Upper lobe of left lung (tissue), 6 donors: ENCODE measurements around the gene LRPAP1. TPM values are rescaled to one million over a fixed set of nuclear protein-coding genes. Genes with fewer than 3 reads are reported as not detected.
"Not testable (repeated sequence)": the region's sequence is repeated elsewhere in the genome, so short reads cannot be mapped to it uniquely, and the experiment has no call there.

Source experiments
- ATAC-seq, 2 donors: fragments of 200-7000 bp; cut with Tn5 transposase; one replicate each; pipeline ENCODE4 v1.9.1; 2022; ENCODE audit warnings: mild to moderate bottlenecking in 2 of 2, moderate library complexity in 2 of 2; ENCODE audit not compliant: low FRiP score in 2 of 2
- DNase-seq, 2 donors: peaks; one replicate each; pipeline ENCODE4 v3.0.0-alpha.2; 2019 to 2020
- H3K27ac ChIP-seq, 4 donors: fragments of 200-600 bp; sonication (generic); one replicate each; pipeline ENCODE4 v1.5.1; 2016 to 2019
- H3K27me3 ChIP-seq, 4 donors: fragments of 200-600 bp; sonication (generic); one replicate each; pipeline ENCODE4 v1.5.1; 2017 to 2019
- H3K36me3 ChIP-seq, 4 donors: fragments of 200-600 bp; sonication (generic); one replicate each; pipeline ENCODE4 v1.5.1; 2016 to 2019
- H3K4me1 ChIP-seq, 4 donors: fragments of 200-600 bp; sonication (generic); one replicate each; pipeline ENCODE4 v1.5.1; 2018 to 2019
- H3K4me3 ChIP-seq, 4 donors: fragments of 200-600 bp; sonication (generic); one replicate each; pipeline ENCODE4 v1.5.1; 2017 to 2019; ENCODE audit warnings: mild to moderate bottlenecking in 2 of 4, moderate library complexity in 1 of 4
- H3K9me3 ChIP-seq, 4 donors: fragments of 200-600 bp; sonication (generic); one replicate each; pipeline ENCODE4 v1.5.1; 2018 to 2019
- EP300 ChIP-seq, 4 donors: sonication (generic); formaldehyde crosslinking; IDR thresholded peaks; one replicate each; pipeline ENCODE4 v1.5.1; 2017; ENCODE audit warnings: antibody characterized with exemption in 4 of 4, control low read depth in 2 of 4
- POLR2A ChIP-seq, 4 donors: fragments of 450-650 bp; IDR thresholded peaks; one replicate each; pipeline ENCODE4 v1.5.1; 2016 to 2017; ENCODE audit warnings: antibody characterized with exemption in 4 of 4, mild to moderate bottlenecking in 2 of 4
- POLR2AphosphoS5 ChIP-seq, 2 donors: sonication (generic); formaldehyde crosslinking; IDR thresholded peaks; one replicate each; pipeline ENCODE4 v1.5.1; 2017; ENCODE audit warnings: antibody characterized with exemption in 2 of 2
- WGBS, 2 donors: methylation state at CpG; one replicate each; pipeline ENCODE4 v1.1.5; 2017 to 2018; 5-methylcytosine and 5-hydroxymethylcytosine counted together
- total RNA-seq, 6 donors: library from RNA; depleted of rRNA in 4 of 6; stranded (reverse); fragments of >200 nt in 4 of 6; gene quantifications; one replicate each; pipeline versions ENCODE4 v1.1.0 to v1.2.1, GENCODE V29; 2016 to 2021
- TF ChIP-seq, protein P1 (sequence below), 6 experiments: fragments of 450-650 bp in 4 of 6; fragments of 200-600 bp in 2 of 6; sonication (generic) in 2 of 6; IDR thresholded peaks; one replicate each; pipeline ENCODE4 v1.5.1; 2016 to 2019; ENCODE audit warnings: antibody characterized with exemption in 6 of 6
- donor health status: DM: no; HTN: no; CAD: no; lungs with moderate emphysema.
- donor health status: DM: no; HTN: yes; CAD: no; lungs with severe emphysema.

LRPAP1 gene
- total RNA-seq, 6 donors from 2014 or later: 98.5 to 267 (median 251) TPM

DNA sequence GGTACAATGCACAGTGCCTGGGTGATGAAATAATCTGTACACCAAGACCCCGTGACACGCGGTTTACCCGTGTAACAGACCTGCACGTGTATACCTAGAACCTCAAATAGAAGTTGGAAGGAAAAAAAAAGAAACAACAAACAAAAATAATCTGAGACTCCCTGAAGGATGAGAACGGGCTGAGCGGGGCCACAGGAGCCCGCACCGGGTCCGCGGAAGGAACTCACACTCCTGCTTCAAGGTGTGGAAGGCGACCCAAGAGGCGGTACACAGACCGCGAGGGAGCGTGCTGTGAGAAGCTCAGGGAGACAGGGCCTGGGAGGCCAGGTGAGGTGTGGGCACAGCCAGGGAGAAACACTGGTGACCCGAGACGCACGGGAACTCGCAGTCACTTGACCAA, 42.1 kb upstream of the LRPAP1 start:
- 86 to 88% methylated on average over 20 of the region's 20 CpGs for WGBS, 2 donors
- not testable (repeated sequence) for DNase-seq

DNA sequence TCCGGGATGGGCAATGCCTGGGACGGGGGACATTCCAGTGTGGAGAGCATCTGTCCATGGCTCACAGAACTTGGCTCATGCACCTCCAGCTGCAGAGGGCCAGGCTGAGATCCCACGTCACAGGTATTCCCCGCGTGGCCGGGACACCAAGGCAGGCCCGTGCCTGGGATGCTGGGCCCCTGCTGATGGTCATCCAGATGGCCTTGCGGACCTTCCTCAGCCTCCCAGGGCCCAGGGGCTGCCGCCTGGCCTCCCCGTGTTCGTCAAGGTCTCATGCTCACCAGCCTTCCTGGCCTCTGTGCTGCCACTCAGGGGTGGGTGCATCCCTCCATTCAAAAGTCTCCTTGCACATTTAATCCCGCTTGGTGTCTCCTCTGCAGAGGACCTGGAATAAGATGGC, 40.9 kb upstream of the LRPAP1 start:
- Histone ChIP-seq H3K4me1 (no peaks in the 10 kb centered on the region), H3K27ac (no peak overlapping the region), H3K4me3 (no peak overlapping the region), H3K36me3 (no peaks in the 10 kb centered on the region), H3K9me3 (no peaks in the 10 kb centered on the region), H3K27me3 (no peaks in the 10 kb centered on the region)
- TF ChIP-seq POLR2A (IDR thresholded peaks at IDR 0.05): no peak
- TF ChIP-seq, protein P1, sequence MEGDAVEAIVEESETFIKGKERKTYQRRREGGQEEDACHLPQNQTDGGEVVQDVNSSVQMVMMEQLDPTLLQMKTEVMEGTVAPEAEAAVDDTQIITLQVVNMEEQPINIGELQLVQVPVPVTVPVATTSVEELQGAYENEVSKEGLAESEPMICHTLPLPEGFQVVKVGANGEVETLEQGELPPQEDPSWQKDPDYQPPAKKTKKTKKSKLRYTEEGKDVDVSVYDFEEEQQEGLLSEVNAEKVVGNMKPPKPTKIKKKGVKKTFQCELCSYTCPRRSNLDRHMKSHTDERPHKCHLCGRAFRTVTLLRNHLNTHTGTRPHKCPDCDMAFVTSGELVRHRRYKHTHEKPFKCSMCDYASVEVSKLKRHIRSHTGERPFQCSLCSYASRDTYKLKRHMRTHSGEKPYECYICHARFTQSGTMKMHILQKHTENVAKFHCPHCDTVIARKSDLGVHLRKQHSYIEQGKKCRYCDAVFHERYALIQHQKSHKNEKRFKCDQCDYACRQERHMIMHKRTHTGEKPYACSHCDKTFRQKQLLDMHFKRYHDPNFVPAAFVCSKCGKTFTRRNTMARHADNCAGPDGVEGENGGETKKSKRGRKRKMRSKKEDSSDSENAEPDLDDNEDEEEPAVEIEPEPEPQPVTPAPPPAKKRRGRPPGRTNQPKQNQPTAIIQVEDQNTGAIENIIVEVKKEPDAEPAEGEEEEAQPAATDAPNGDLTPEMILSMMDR (IDR thresholded peaks at IDR 0.05): no peak
- TF ChIP-seq POLR2AphosphoS5 (IDR thresholded peaks at IDR 0.05): no peak
- TF ChIP-seq EP300 (IDR thresholded peaks at IDR 0.05): no peak
- DNase-seq (no peak), ATAC-seq (no peak)
- 88 to 91% methylated on average over 4 to 10 of the region's 12 CpGs for WGBS, 2 donors

More for the DNA sequence above, 42.1 kb upstream of the LRPAP1 start:
- H3K27ac ChIP-seq, ATAC-seq, H3K36me3 ChIP-seq, H3K27me3 ChIP-seq, H3K9me3 ChIP-seq, H3K4me3 ChIP-seq, H3K4me1 ChIP-seq: not testable (repeated sequence)

DNA sequence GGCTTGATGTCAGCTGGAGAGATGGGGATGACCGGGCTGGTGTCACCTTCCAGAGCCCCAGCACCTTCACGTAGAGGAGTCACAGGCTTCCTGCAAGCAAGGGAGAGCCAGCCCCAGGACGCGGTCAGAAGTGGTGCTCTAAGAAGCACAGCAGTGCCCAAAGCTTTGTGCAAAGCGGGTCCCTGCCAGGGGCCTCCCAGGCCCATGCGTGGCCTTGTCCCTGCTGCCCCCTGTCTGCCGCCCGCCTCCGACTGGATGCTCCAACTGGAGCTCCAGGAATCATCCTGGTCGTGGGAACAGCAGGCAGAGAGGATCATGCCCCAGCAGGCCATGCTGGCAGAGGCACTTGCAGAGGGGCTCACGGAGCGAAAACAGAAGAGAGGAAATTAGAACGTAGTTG, 40.1 kb upstream of the LRPAP1 start:
- no peaks in the 10 kb centered on the region for H3K4me1 ChIP-seq
- no peaks in the 10 kb centered on the region for H3K27me3 ChIP-seq
- H3K36me3 ChIP-seq: no peaks in the 10 kb centered on the region
- no peaks in the 10 kb centered on the region for H3K9me3 ChIP-seq
- no peak for TF ChIP-seq POLR2A (IDR thresholded peaks at IDR 0.05)
- TF ChIP-seq, protein P1 (IDR thresholded peaks at IDR 0.05): no peak
- no peak for TF ChIP-seq POLR2AphosphoS5 (IDR thresholded peaks at IDR 0.05)
- no peak for TF ChIP-seq EP300 (IDR thresholded peaks at IDR 0.05)
- 59 to 60% methylated on average over 5 to 13 of the region's 13 CpGs for whole genome bisulfite sequencing, 2 donors
- ATAC-seq (no peak), DNase-seq (no peak)
- H3K4me3 ChIP-seq: no peak overlapping the region
- H3K27ac ChIP-seq: no peak overlapping the region

DNA sequence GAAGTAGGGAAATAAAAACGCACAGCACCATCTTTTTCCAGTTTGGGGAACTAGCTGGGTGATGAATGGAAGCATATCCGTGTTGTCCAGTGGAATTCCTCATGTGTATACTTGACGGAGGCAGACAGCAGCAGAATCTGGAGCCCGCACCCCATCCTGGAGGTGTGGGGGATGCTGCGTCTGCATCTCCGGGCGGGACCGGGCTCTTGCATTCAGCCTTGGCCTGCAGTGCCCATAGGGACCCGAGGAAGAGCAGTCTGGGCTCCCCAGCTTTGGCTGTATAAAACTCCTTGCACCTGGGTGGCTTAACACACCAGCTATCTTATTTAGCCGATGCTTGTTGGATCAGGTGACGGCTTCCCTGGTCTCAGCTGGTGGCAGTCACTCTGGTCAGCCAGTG, 39.7 kb upstream of the LRPAP1 start:
- no peak for TF ChIP-seq POLR2AphosphoS5 (IDR thresholded peaks at IDR 0.05)
- no peak for TF ChIP-seq POLR2A (IDR thresholded peaks at IDR 0.05)
- TF ChIP-seq, protein P1 (IDR thresholded peaks at IDR 0.05): no peak
- TF ChIP-seq EP300 (IDR thresholded peaks at IDR 0.05): no peak
- H3K27me3 ChIP-seq: no peaks in the 10 kb centered on the region
- H3K27ac ChIP-seq: no peak overlapping the region
- no peaks in the 10 kb centered on the region for H3K36me3 ChIP-seq
- no peaks in the 10 kb centered on the region for H3K9me3 ChIP-seq
- WGBS, 2 donors: 68 to 86% methylated on average over 4 to 11 of the region's 11 CpGs
- H3K4me3 ChIP-seq: no peak overlapping the region
- DNase-seq (no peak), ATAC-seq (no peak)
- no peaks in the 10 kb centered on the region for H3K4me1 ChIP-seq

DNA sequence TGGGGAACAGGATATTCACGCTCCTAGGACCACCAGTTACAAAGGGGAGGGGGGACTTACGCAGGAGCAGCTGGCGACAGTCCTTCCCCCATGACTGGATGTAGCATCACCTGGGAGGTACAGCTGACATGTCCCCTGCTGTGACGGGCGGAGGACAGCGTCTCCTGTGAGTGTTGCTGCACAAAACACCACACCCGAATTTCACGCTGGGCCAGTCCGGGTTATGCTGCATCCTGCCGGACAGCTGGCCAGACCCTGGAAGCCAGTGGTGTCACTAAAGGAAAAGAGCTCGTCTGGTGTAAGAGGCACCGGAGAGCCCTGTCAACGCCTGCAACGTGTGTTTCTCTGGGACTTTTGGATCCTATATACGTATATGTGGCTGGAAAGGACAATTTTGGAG, 38.7 kb upstream of the LRPAP1 start:
- H3K36me3 ChIP-seq, H3K9me3 ChIP-seq, H3K4me3 ChIP-seq, DNase-seq, H3K27ac ChIP-seq, H3K27me3 ChIP-seq, H3K4me1 ChIP-seq, ATAC-seq: not testable (repeated sequence)
- WGBS, 2 donors: 52 to 67% methylated on average over 7 to 15 of the region's 15 CpGs

DNA sequence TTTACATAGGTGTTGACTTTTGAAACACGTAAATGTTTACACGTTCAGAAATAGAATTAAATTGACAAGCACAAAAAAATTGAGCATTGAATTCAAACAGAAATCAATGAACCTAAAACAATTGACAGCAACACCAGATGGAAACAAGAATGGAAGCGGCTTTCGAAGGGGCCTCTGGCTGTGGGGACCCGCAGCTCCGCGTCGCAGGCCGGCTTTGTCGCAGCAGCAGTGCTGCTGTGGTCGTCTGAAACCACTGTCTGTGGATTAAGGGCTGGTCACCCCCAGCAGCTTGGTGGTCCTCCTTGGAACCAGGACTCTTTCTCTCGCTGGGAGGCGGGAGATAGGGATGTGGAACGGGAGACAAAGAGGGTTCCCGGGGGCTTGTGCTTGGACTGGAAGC, 37.4 kb upstream of the LRPAP1 start:
- not testable (repeated sequence) for H3K4me3 ChIP-seq, DNase-seq, H3K9me3 ChIP-seq, H3K4me1 ChIP-seq, ATAC-seq, H3K36me3 ChIP-seq, H3K27ac ChIP-seq, H3K27me3 ChIP-seq
- 80% methylated on average over 12 of the region's 15 CpGs for WGBS, 2 donors

DNA sequence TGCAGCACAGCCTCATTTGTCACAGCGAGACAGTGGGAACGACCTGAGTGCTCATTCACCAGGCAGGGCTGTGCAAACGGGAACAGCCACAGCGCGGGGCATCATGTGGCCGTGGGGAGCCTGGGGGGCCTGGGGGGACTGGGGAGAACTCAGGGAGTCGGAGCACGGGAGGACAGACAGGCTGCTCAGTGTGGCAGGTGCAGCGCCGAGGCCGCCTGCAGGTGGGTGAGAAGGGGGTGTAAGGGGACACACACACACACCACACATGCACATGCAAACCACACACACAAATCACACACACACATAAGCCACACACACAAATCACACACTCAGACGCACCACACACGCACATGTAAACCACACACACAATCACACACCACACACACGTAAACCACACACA, 34.5 kb upstream of the LRPAP1 start:
- not testable (repeated sequence) for DNase-seq, H3K9me3 ChIP-seq, H3K4me1 ChIP-seq, H3K27ac ChIP-seq, H3K27me3 ChIP-seq, ATAC-seq, H3K36me3 ChIP-seq, H3K4me3 ChIP-seq
- 76 to 85% methylated on average over 3 to 11 of the region's 14 CpGs for WGBS, 2 donors

DNA sequence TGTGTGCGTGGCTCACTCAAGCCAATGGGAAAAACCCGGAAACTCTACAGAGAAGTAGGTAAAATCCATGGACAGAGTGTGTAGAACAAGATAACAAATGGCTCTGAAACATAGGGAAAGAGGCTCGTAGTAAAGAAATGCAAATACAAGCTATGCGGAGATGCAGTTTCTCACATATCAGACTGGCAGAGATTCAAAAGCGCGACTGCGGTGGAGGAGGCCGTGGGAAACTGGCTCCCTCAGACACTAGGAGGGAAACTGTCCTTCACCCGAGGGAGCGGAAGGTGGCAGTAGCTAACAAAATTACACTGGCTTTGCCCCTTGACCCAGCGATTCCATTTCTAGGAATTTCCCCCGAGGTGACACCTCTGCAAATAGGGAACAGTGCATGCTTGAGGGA, 34.1 kb upstream of the LRPAP1 start:
- not testable (repeated sequence) for H3K27ac ChIP-seq, H3K4me1 ChIP-seq, H3K36me3 ChIP-seq, ATAC-seq, DNase-seq, H3K4me3 ChIP-seq, H3K27me3 ChIP-seq, H3K9me3 ChIP-seq
- 29 to 48% methylated on average over 10 of the region's 12 CpGs for WGBS, 2 donors

DNA sequence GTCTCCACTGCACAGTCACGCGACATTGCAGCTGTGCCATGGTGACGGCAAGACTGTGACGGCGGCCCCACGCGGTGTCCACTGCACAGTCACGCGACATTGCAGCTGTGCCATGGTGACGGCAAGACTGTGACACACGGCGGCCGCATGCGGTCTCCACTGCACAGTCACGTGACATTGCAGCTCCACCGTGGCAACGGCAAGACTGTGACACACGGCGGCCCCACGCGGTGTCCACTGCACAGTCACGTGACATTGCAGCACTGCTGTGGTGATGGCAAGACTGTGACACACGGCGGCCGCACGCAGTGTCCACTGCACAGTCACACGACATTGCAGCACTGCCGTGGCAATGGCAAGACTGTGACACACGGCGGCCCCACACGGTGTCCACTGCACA, 32.7 kb upstream of the LRPAP1 start:
- WGBS, 2 donors: 95% methylated on average over 30 of the region's 31 CpGs; no CpG with 5 or more reads in 1 of the 2 donors
- H3K27me3 ChIP-seq, ATAC-seq, H3K4me3 ChIP-seq, H3K4me1 ChIP-seq, H3K27ac ChIP-seq, H3K9me3 ChIP-seq, DNase-seq, H3K36me3 ChIP-seq: not testable (repeated sequence)
